GM12874 (cell line): ENCODE data around the gene FAM83C.

Experiments used
- CTCF ChIP-seq: IDR thresholded peaks from 2 replicates; pipeline ENCODE4 v1.5.1; 2011; ENCODE audit warnings: low read depth, mild to moderate bottlenecking, control low read depth, low read length, moderate library complexity; ENCODE audit not compliant: insufficient read depth

The FAM83C gene

GRCh38 chr20:35248641-35249475 lies 43.4 kb downstream of the FAM83C start:
- TF ChIP-seq CTCF: no peak

GRCh38 chr20:35246723-35247122 lies 45.5 kb downstream of the FAM83C start:
- no peak for TF ChIP-seq CTCF

- no peak for TF ChIP-seq CTCF
Measured at GRCh38 chr20:35243986-35244385, 48.2 kb downstream of the FAM83C start.

GRCh38 chr20:35243317-35243716 lies 48.9 kb downstream of the FAM83C start:
- TF ChIP-seq CTCF: no peak

GRCh38 chr20:35240811-35241293 lies 51.4 kb downstream of the FAM83C start:
- TF ChIP-seq CTCF: no peak

GRCh38 chr20:35240083-35240810 lies 52.0 kb downstream of the FAM83C start:
- TF ChIP-seq CTCF: no peak

GRCh38 chr20:35238735-35239134 lies 53.5 kb downstream of the FAM83C start:
- TF ChIP-seq CTCF: no peak
